HG02981 (cell line): ENCODE measurements around the gene PDCD6IP.
"Not testable (repeated sequence)": the region's sequence is repeated elsewhere in the genome, so short reads cannot be mapped to it uniquely, and the experiment has no call there.

Experiments
- ATAC-seq: cut with Tn5 transposase; IDR thresholded peaks from one replicate; pipeline ENCODE4 v1.9.1; 2021; ENCODE audit warnings: mild to moderate bottlenecking, moderate library complexity; ENCODE audit not compliant: unreplicated experiment

The PDCD6IP gene

GRCh38 chr3:33840179-33840578, 41.7 kb downstream of the PDCD6IP start:
- no peak for ATAC-seq

- no peak for ATAC-seq
These were observed 50.4 kb downstream of the PDCD6IP start for GRCh38 chr3:33848624-33849347.

- ATAC-seq, result not testable (repeated sequence)
These were observed 52.2 kb downstream of the PDCD6IP start for GRCh38 chr3:33850599-33850998.

- peak; percentile 63 for ATAC-seq
These were observed 57.0 kb downstream of the PDCD6IP start for GRCh38 chr3:33855407-33855806.

GRCh38 chr3:33855884-33856546, 57.6 kb downstream of the PDCD6IP start:
- peak; percentile 15 for ATAC-seq

GRCh38 chr3:33857701-33858100, 59.3 kb downstream of the PDCD6IP start:
- not testable (repeated sequence) for ATAC-seq

- ATAC-seq, result no peak
These were observed 59.7 kb downstream of the PDCD6IP start for GRCh38 chr3:33858131-33858530.

- ATAC-seq, result no peak
These were observed 62.1 kb downstream of the PDCD6IP start for GRCh38 chr3:33860373-33861050.

- no peak for ATAC-seq
These were observed 66.7 kb downstream of the PDCD6IP start for GRCh38 chr3:33865133-33865532.

- ATAC-seq, result no peak
These were observed 69.9 kb downstream of the PDCD6IP start for GRCh38 chr3:33868309-33868708.

- no peak for ATAC-seq
These were observed 71.5 kb downstream of the PDCD6IP start for GRCh38 chr3:33869977-33870376.

GRCh38 chr3:33874815-33875214, 76.4 kb downstream of the PDCD6IP start:
- no peak for ATAC-seq

- no peak for ATAC-seq
These were observed 77.2 kb downstream of the PDCD6IP start for GRCh38 chr3:33875680-33876079.

GRCh38 chr3:33877187-33877586, 78.8 kb downstream of the PDCD6IP start:
- ATAC-seq, result no peak

- no peak for ATAC-seq
These were observed 81.1 kb downstream of the PDCD6IP start for GRCh38 chr3:33879540-33879939.

GRCh38 chr3:33881156-33882064, 83.0 kb downstream of the PDCD6IP start:
- ATAC-seq, result no peak

- no peak for ATAC-seq
These were observed 83.9 kb downstream of the PDCD6IP start for GRCh38 chr3:33882296-33882695.

GRCh38 chr3:33883538-33883950, 85.1 kb downstream of the PDCD6IP start:
- peak; percentile 48 for ATAC-seq

- no peak for ATAC-seq
These were observed 85.6 kb downstream of the PDCD6IP start for GRCh38 chr3:33883951-33884561.

- no peak for ATAC-seq
These were observed 86.3 kb downstream of the PDCD6IP start for GRCh38 chr3:33884701-33885100.
